GM12874 (cell line): ENCODE measurements around the gene ITPR1.

Experiments used
- CTCF ChIP-seq: IDR thresholded peaks from 2 replicates; pipeline ENCODE4 v1.5.1; 2011; ENCODE audit warnings: low read depth, mild to moderate bottlenecking, control low read depth, low read length, moderate library complexity; ENCODE audit not compliant: insufficient read depth

ITPR1 gene

GRCh38 chr3:4887177-4887576 lies 394.0 kb downstream of the ITPR1 start:
- TF ChIP-seq CTCF, result no peak

DNA sequence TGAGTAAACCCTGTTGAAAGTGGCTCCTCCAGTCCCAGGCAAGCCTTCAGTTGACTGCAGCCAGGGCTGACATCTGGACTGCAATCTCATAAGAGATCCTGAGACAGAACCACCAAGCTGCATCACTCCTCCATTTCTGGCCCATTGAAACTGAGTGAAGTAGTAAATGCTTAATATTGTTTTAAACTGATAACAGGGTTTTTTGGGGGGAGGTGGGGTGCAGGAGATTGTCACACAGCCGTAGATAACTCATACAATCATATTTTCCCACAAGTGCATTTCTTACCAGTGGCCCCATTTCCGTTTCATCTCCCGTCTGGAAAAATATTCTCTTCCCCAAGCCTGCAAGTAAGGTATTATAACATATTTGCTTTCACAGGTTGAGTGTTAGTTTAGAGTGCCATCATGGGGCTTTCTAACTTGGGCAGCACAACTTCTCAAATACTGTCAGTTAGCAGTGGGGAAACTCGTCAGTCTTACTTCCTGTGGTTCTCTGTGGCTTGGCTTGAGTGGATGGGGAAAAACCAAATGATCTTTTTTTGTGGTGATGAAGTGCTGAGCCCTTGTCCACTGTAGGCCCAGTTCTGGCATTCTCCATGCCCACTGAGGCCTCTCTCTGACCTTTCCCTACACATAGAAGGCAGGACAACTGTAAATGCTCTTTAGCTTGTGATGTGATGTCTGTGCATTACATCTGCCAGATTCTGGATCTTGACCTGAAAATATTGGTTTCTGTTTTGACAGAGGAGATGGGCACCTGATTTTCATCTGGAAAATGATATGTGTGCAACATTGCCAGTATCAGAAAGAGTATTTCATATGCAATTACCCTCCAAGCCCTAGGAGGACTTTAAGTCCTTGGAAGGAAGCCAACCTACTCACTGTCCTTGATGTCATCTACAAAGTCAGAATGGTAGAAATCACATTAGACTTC lies 396.0 kb downstream of the ITPR1 start:
- no peak for TF ChIP-seq CTCF

GRCh38 chr3:4889896-4890295 lies 396.7 kb downstream of the ITPR1 start:
- no peak for TF ChIP-seq CTCF

DNA sequence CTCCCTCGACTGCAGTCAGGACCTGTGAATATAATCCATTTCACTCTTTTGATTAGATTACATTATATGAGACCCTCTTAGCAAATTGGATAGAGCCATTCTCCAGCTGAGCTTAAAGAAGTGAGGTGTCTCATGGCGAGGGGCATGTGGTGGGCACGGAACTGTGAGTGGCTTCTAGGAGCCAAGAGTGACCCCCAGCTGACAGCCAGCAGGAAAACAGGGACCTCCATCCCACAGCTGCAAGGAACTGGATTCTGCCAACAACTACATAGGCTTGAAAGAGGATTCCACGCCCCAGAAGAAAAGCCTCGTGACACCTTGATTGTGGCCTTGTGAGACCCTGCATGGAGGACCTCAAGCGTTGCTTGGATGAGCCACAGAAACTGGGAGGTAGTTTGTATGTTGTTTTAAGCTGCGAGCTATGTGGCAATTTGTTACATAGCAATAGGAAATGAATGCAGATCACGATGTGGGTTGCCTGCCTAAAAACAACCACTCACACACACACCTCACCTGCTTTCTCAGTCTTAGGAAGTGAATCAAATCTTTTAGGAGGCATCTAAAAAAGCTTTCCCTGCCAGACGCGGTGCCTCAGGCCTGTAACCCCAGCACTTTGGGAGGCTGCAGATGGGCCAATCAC lies 401.9 kb downstream of the ITPR1 start:
- TF ChIP-seq CTCF, result no peak

DNA sequence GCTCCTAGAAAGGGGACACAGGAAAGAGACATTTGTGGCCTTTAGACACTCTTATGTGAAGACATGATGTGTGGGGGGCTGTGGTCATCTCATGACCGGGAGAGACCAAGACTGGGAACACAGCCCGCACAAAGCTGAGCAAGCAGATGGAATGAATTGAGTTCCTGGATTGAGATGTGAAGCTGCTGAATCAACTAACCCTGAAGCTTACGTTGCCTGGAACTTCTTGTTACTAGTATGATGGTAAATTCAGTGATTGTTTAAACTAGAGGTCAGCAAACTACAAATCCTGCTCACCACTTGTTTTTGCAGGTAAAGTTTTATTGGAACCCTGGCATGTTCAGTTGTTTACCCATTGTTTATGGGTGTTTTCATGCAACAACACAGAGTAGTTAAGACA lies 402.7 kb downstream of the ITPR1 start:
- no peak for TF ChIP-seq CTCF
